Erythroblast (primary cell): ENCODE data around the gene SIL1.

Source experiments
- GATA1 ChIP-seq: IDR thresholded peaks from 2 replicates; pipeline ENCODE4 v1.6.1; 2011; ENCODE audit warnings: low read depth, mild to moderate bottlenecking, control low read depth, low read length, moderate library complexity
- POLR2A ChIP-seq: IDR thresholded peaks from 2 replicates; pipeline ENCODE4 v1.6.1; 2011; ENCODE audit warnings: mild to moderate bottlenecking, low read length

DNA sequence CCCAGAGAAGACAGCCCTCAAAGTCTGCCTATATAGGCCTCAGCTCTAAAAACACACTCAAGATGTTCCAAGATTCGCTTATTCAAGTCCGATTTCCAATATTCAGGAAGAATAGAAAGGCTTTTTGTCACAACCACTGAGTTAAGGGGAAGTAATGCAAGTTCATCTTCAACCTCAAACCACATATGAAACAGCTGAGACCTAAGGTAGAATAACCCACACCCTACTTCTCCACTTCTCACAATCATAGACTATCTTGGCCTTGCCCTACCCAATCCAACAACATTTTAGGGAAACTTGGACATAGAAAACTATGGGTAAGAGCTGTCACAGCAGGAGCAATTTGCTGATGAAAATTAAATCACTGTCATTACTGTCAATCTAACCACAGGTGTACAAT is 171.0 kb downstream of the SIL1 start:
- TF ChIP-seq POLR2A (no peak), GATA1 (no peak)
